Measurements from ENCODE around the gene RPS6KC1.

GRCh38 chr1:213275293-213275692, 224.3 kb downstream of the RPS6KC1 start:
- TF ChIP-seq CTCF (optimal IDR thresholded peaks at IDR 0.05 in 1 of 3, IDR thresholded peaks at IDR 0.05 in 1 of 3, conservative IDR thresholded peaks at IDR 0.05 in 1 of 3; ENCODE audit: extremely low read depth in 1 of 3, insufficient read depth in 2 of 3, low read length in 3 of 3): no peak
- TF ChIP-seq EZH2 (IDR thresholded peaks at IDR 0.05; ENCODE audit: low read length): no peak

All from keratinocyte (primary cell).